DOHH2 (cell line): ENCODE results near the gene CRB3.

Experiments used
- H3F3A ChIP-seq: fragments of 200-600 bp; sonication (generic), shearing (Covaris generic); 2 replicates; pipeline ENCODE4 v1.6.0; 2016; ENCODE audit warnings: antibody characterized with exemption, mild to moderate bottlenecking; ENCODE audit not compliant: control insufficient read depth, insufficient read depth
- H3K27ac ChIP-seq: fragments of 200-600 bp; sonication (generic); 2 replicates; pipeline ENCODE4 v1.5.1; 2014; ENCODE audit warnings: low read depth, mild to moderate bottlenecking, low read length, moderate library complexity
- H3K27me3 ChIP-seq: fragments of 200-600 bp; sonication (generic); 2 replicates; pipeline ENCODE4 v1.6.1; 2014; ENCODE audit warnings: mild to moderate bottlenecking, low read length, mixed read lengths; ENCODE audit not compliant: control insufficient read depth
- H3K36me3 ChIP-seq: fragments of 200-600 bp; sonication (generic); 2 replicates; pipeline ENCODE4 v1.6.1; 2014; ENCODE audit warnings: mild to moderate bottlenecking, low read length, moderate library complexity, mixed read lengths; ENCODE audit not compliant: control insufficient read depth
- H3K4me1 ChIP-seq: fragments of 200-600 bp; sonication (generic); 2 replicates; pipeline ENCODE4 v1.6.1; 2014; ENCODE audit warnings: mild to moderate bottlenecking, low read length, mixed read lengths; ENCODE audit not compliant: control insufficient read depth
- H3K4me2 ChIP-seq: fragments of 200-600 bp; sonication (generic); 2 replicates; pipeline ENCODE4 v1.6.0; 2014; ENCODE audit warnings: mild to moderate bottlenecking, low read length, moderate library complexity
- H3K4me3 ChIP-seq: fragments of 200-600 bp; sonication (generic); 2 replicates; pipeline ENCODE4 v1.5.1; 2014; ENCODE audit warnings: mild to moderate bottlenecking, low read length, mixed read lengths
- H3K79me2 ChIP-seq: fragments of 200-600 bp; sonication (generic); 2 replicates; pipeline ENCODE4 v1.6.1; 2014; ENCODE audit warnings: mild to moderate bottlenecking, low read length, mixed read lengths; ENCODE audit not compliant: control insufficient read depth
- H3K9me2 ChIP-seq: fragments of 200-600 bp; sonication (generic); replicated peaks from 2 replicates; pipeline ENCODE4 v1.6.1; 2014; ENCODE audit warnings: mild to moderate bottlenecking, low read length, mixed read lengths; ENCODE audit not compliant: control insufficient read depth
- H3K9me3 ChIP-seq: fragments of 200-600 bp; sonication (generic); 2 replicates; pipeline ENCODE4 v1.6.1; 2014; ENCODE audit warnings: antibody characterized with exemption, low read length, mixed read lengths; ENCODE audit not compliant: control insufficient read depth, insufficient read depth
- H4K20me1 ChIP-seq: fragments of 200-600 bp; sonication (generic); 2 replicates; pipeline ENCODE4 v1.6.0; 2014; ENCODE audit warnings: low read depth, mild to moderate bottlenecking, antibody characterized with exemption, low read length, moderate library complexity; ENCODE audit not compliant: control insufficient read depth, insufficient read depth
- CTCF ChIP-seq: fragments of 200-600 bp; sonication (generic); IDR thresholded peaks from one replicate; pipeline ENCODE4 v1.5.1; 2014; ENCODE audit warnings: antibody characterized with exemption, mild to moderate bottlenecking, low read depth, low read length; ENCODE audit not compliant: poor library complexity, severe bottlenecking
- EZH2phosphoT487 ChIP-seq: fragments of 200-600 bp; sonication (generic); IDR thresholded peaks from 2 replicates; pipeline ENCODE4 v1.6.1; 2017; ENCODE audit warnings: borderline replicate concordance, mild to moderate bottlenecking, antibody characterized with exemption, low read length, moderate library complexity, mixed read lengths

Gene CRB3

GRCh38 chr19:6480848-6481415, 16.9 kb downstream of the CRB3 start:
- Histone ChIP-seq H3K9me2 (no peaks in the 10 kb centered on the region), H3F3A (no peaks in the 10 kb centered on the region), H3K4me3 (peak overlapping the region; percentile 97), H3K27me3 (no peaks in the 10 kb centered on the region), H3K4me1 (peaks cover 23% of the 10 kb centered on the region), H4K20me1 (no peaks in the 10 kb centered on the region), H3K4me2 (peak overlapping the region; percentile 96), H3K36me3 (peaks cover 16% of the 10 kb centered on the region), H3K79me2 (peaks cover 9% of the 10 kb centered on the region), H3K27ac (peak overlapping the region; percentile 65), H3K9me3 (peaks cover 3% of the 10 kb centered on the region; the same call in 1 of the 2 replicates)
- TF ChIP-seq CTCF (no peak), EZH2phosphoT487 (no peak)

- Histone ChIP-seq H3K9me2 (no peaks in the 10 kb centered on the region), H3K4me1 (peaks cover 20% of the 10 kb centered on the region), H3K9me3 (no peaks in the 10 kb centered on the region), H3K27me3 (no peaks in the 10 kb centered on the region), H3F3A (no peaks in the 10 kb centered on the region), H4K20me1 (no peaks in the 10 kb centered on the region), H3K4me3 (peak within 1 kb of the TSS; percentile 97), H3K27ac (peak within 1 kb of the TSS; percentile 65), H3K4me2 (peak within 1 kb of the TSS; percentile 96), H3K36me3 (peaks cover 8% of the 10 kb centered on the region), H3K79me2 (peaks cover 9% of the 10 kb centered on the region)
- TF ChIP-seq CTCF: peak; percentile 15
- TF ChIP-seq EZH2phosphoT487: no peak
Measured at GRCh38 chr19:6481541-6482342, 17.7 kb downstream of the CRB3 start, which contains the start of gene DENND1C. DENND1C (minus strand) TSS chr19:6481787; CDS start chr19:6481695, 92 bp downstream.

GRCh38 chr19:6482343-6482686, 18.2 kb downstream of the CRB3 start:
- Histone ChIP-seq H3K27me3 (no peaks in the 10 kb centered on the region), H4K20me1 (no peaks in the 10 kb centered on the region), H3K9me3 (no peaks in the 10 kb centered on the region), H3K4me3 (peak overlapping the region; percentile 97), H3K4me1 (peaks cover 20% of the 10 kb centered on the region), H3K27ac (no peak overlapping the region), H3K36me3 (peaks cover 3% of the 10 kb centered on the region), H3K9me2 (no peaks in the 10 kb centered on the region), H3K4me2 (peak overlapping the region; percentile 96), H3F3A (no peaks in the 10 kb centered on the region), H3K79me2 (peaks cover 9% of the 10 kb centered on the region)
- TF ChIP-seq EZH2phosphoT487: no peak
- TF ChIP-seq CTCF: no peak
